Type B pancreatic cell (in vitro differentiated cells): ENCODE measurements around the gene RNF151. TPM values are rescaled to one million over a fixed set of nuclear protein-coding genes. Genes with fewer than 3 reads are reported as not detected.
A peak's percentile ranks its signal among the peaks of the same experiment; 100 is the strongest.

Source experiments
- DNase-seq: peaks from one replicate; pipeline ENCODE4 v3.0.0; 2021; ENCODE audit warnings: mixed read lengths; ENCODE audit not compliant: unreplicated experiment; ENCODE audit errors: extremely low spot score
- H3K27ac Mint-ChIP-seq: 2 replicates; pipeline ENCODE4 v1.8.0; 2021; ENCODE audit warnings: mild to moderate bottlenecking, mixed read lengths
- H3K27me3 Mint-ChIP-seq: 2 replicates; pipeline ENCODE4 v1.8.0; 2021; ENCODE audit warnings: mixed read lengths
- H3K36me3 Mint-ChIP-seq: 2 replicates; pipeline ENCODE4 v1.8.0; 2021; ENCODE audit warnings: mixed read lengths
- H3K4me1 Mint-ChIP-seq: one replicate; pipeline ENCODE4 v1.8.0; 2021; ENCODE audit warnings: mixed read lengths; ENCODE audit not compliant: unreplicated experiment
- H3K4me3 Mint-ChIP-seq: 2 replicates; pipeline ENCODE4 v1.8.0; 2021; ENCODE audit warnings: mild to moderate bottlenecking, mixed read lengths
- H3K9me3 Mint-ChIP-seq: 2 replicates; pipeline ENCODE4 v1.8.0; 2021; ENCODE audit warnings: mixed read lengths
- CTCF ChIP-seq: fragments of 200-600 bp; sonication (generic); conservative IDR thresholded peaks from 2 replicates; pipeline ENCODE4 v1.5.0; 2021; ENCODE audit warnings: antibody characterized with exemption, mild to moderate bottlenecking
- total RNA-seq: library from RNA; stranded (reverse); gene quantifications from 2 replicates; pipeline ENCODE4 v1.2.1, GENCODE V29; 2021; ENCODE audit warnings: low replicate concordance

The RNF151 gene
- total RNA-seq, 1 donor from 2014 or later: not detected

GRCh38 chr16:1982013-1982433 is 15.4 kb downstream of the RNF151 start:
- no peak for TF ChIP-seq CTCF
- H3K9me3 Mint-ChIP-seq: no peaks in the 10 kb centered on the region
- peaks cover 41% of the 10 kb centered on the region for H3K27me3 Mint-ChIP-seq
- DNase-seq: no peak
- no peaks in the 10 kb centered on the region for H3K36me3 Mint-ChIP-seq
- H3K4me1 Mint-ChIP-seq: peaks cover 11% of the 10 kb centered on the region
- H3K27ac Mint-ChIP-seq: peak overlapping the region; percentile 56
- H3K4me3 Mint-ChIP-seq: no peak overlapping the region

GRCh38 chr16:1982991-1983543 is 16.4 kb downstream of the RNF151 start:
- H3K4me1 Mint-ChIP-seq: peaks cover 11% of the 10 kb centered on the region
- DNase-seq: no peak
- peak overlapping the region; percentile 83 for H3K4me3 Mint-ChIP-seq
- H3K27ac Mint-ChIP-seq: peak overlapping the region; percentile 56
- peaks cover 44% of the 10 kb centered on the region for H3K27me3 Mint-ChIP-seq
- TF ChIP-seq CTCF: no peak
- H3K9me3 Mint-ChIP-seq: no peaks in the 10 kb centered on the region
- no peaks in the 10 kb centered on the region for H3K36me3 Mint-ChIP-seq

GRCh38 chr16:1983544-1984346 is 17.1 kb downstream of the RNF151 start, which contains the start of gene GFER:
Gene GFER, plus strand, starts transcription at chr16:1984193. Its CDS starts 26 bp downstream, at chr16:1984219.
- Mint-ChIP-seq H3K9me3 (no peaks in the 10 kb centered on the region), H3K27ac (peak within 1 kb of the TSS; percentile 62), H3K27me3 (peaks cover 49% of the 10 kb centered on the region), H3K4me3 (peak within 1 kb of the TSS; percentile 89), H3K4me1 (peaks cover 11% of the 10 kb centered on the region), H3K36me3 (peaks cover 3% of the 10 kb centered on the region)
- peak; percentile 50 for TF ChIP-seq CTCF
- peak; percentile 97 for DNase-seq

- DNase-seq: no peak
- Mint-ChIP-seq H3K36me3 (peaks cover 4% of the 10 kb centered on the region), H3K4me3 (peak overlapping the region; percentile 89), H3K27ac (peak overlapping the region; percentile 62), H3K4me1 (peaks cover 11% of the 10 kb centered on the region), H3K27me3 (peaks cover 54% of the 10 kb centered on the region), H3K9me3 (no peaks in the 10 kb centered on the region)
- TF ChIP-seq CTCF: no peak
These were observed 17.9 kb downstream of the RNF151 start for GRCh38 chr16:1984347-1985225.

- no peaks in the 10 kb centered on the region for H3K9me3 Mint-ChIP-seq
- peak overlapping the region; percentile 62 for H3K27ac Mint-ChIP-seq
- no peak for DNase-seq
- peak overlapping the region; percentile 89 for H3K4me3 Mint-ChIP-seq
- H3K4me1 Mint-ChIP-seq: peaks cover 11% of the 10 kb centered on the region
- peaks cover 43% of the 10 kb centered on the region for H3K27me3 Mint-ChIP-seq
- H3K36me3 Mint-ChIP-seq: peaks cover 4% of the 10 kb centered on the region
- no peak for TF ChIP-seq CTCF
These were observed 19.0 kb downstream of the RNF151 start for GRCh38 chr16:1985466-1986150.
